ENCODE data around the gene RPGRIP1L.

The RPGRIP1L gene

GRCh38 chr16:53643474-53643873 lies 60.2 kb downstream of the RPGRIP1L start:
- H3K27ac ChIP-seq (ENCODE audit: low read length): no peak overlapping the region
- no peaks in the 10 kb centered on the region for H3K27me3 ChIP-seq (ENCODE audit: insufficient read depth, low read length)
- no peaks in the 10 kb centered on the region for H3K9me3 ChIP-seq (ENCODE audit: insufficient read depth, low read depth, low read length)
- H3K9ac ChIP-seq (ENCODE audit: low read depth, low read length): no peak overlapping the region
- H3K4me3 ChIP-seq (ENCODE audit: low read length): no peak overlapping the region
- H3K4me1 ChIP-seq (ENCODE audit: insufficient read depth, low read length): peaks cover 9% of the 10 kb centered on the region; the same call in 1 of the 2 replicates
- no peaks in the 10 kb centered on the region for H3K36me3 ChIP-seq (ENCODE audit: insufficient read depth, low read depth, low read length)

- Histone ChIP-seq H3K9me3 (ENCODE audit: insufficient read depth, low read depth, low read length) (no peaks in the 10 kb centered on the region), H3K27ac (ENCODE audit: low read length) (no peak overlapping the region), H3K27me3 (ENCODE audit: insufficient read depth, low read length) (no peaks in the 10 kb centered on the region), H3K4me1 (ENCODE audit: insufficient read depth, low read length) (peaks cover 9% of the 10 kb centered on the region; the same call in 1 of the 2 replicates), H3K4me3 (ENCODE audit: low read length) (no peak overlapping the region), H3K36me3 (ENCODE audit: insufficient read depth, low read depth, low read length) (no peaks in the 10 kb centered on the region), H3K9ac (ENCODE audit: low read depth, low read length) (no peak overlapping the region)
These were observed 61.6 kb downstream of the RPGRIP1L start for GRCh38 chr16:53642094-53642493.

GRCh38 chr16:53636978-53637377 lies 66.7 kb downstream of the RPGRIP1L start:
- no peaks in the 10 kb centered on the region; the same call in 1 of the 2 replicates for H3K36me3 ChIP-seq (ENCODE audit: insufficient read depth, low read depth, low read length)
- no peak overlapping the region for H3K27ac ChIP-seq (ENCODE audit: low read length)
- H3K9me3 ChIP-seq (ENCODE audit: insufficient read depth, low read depth, low read length): no peaks in the 10 kb centered on the region
- no peaks in the 10 kb centered on the region for H3K27me3 ChIP-seq (ENCODE audit: insufficient read depth, low read length)
- H3K4me1 ChIP-seq (ENCODE audit: insufficient read depth, low read length): peaks cover 4% of the 10 kb centered on the region; the same call in 1 of the 2 replicates
- no peak overlapping the region for H3K9ac ChIP-seq (ENCODE audit: low read depth, low read length)
- H3K4me3 ChIP-seq (ENCODE audit: low read length): no peak overlapping the region

GRCh38 chr16:53632526-53632925 lies 71.1 kb downstream of the RPGRIP1L start:
- Histone ChIP-seq H3K4me3 (ENCODE audit: low read length) (no peak overlapping the region), H3K4me1 (ENCODE audit: insufficient read depth, low read length) (no peaks in the 10 kb centered on the region), H3K9ac (ENCODE audit: low read depth, low read length) (no peak overlapping the region), H3K36me3 (ENCODE audit: insufficient read depth, low read depth, low read length) (no peaks in the 10 kb centered on the region; the same call in 1 of the 2 replicates), H3K9me3 (ENCODE audit: insufficient read depth, low read depth, low read length) (no peaks in the 10 kb centered on the region), H3K27me3 (ENCODE audit: insufficient read depth, low read length) (no peaks in the 10 kb centered on the region), H3K27ac (ENCODE audit: low read length) (no peak overlapping the region)

GRCh38 chr16:53631236-53632025 lies 72.2 kb downstream of the RPGRIP1L start:
- H3K36me3 ChIP-seq (ENCODE audit: insufficient read depth, low read depth, low read length): no peaks in the 10 kb centered on the region; the same call in 1 of the 2 replicates

GRCh38 chr16:53629607-53630312 lies 73.9 kb downstream of the RPGRIP1L start:
- H3K36me3 ChIP-seq (ENCODE audit: insufficient read depth, low read depth, low read length): no peaks in the 10 kb centered on the region; the same call in 1 of the 2 replicates
- H3K9me3 ChIP-seq (ENCODE audit: insufficient read depth, low read depth, low read length): no peaks in the 10 kb centered on the region
- H3K9ac ChIP-seq (ENCODE audit: low read depth, low read length): no peak overlapping the region
- no peak overlapping the region for H3K4me3 ChIP-seq (ENCODE audit: low read length)
- no peaks in the 10 kb centered on the region for H3K27me3 ChIP-seq (ENCODE audit: insufficient read depth, low read length)
- no peaks in the 10 kb centered on the region for H3K4me1 ChIP-seq (ENCODE audit: insufficient read depth, low read length)
- no peak overlapping the region for H3K27ac ChIP-seq (ENCODE audit: low read length)

More at GRCh38 chr16:53631236-53632025, 72.2 kb downstream of the RPGRIP1L start:
- no peak overlapping the region for H3K4me3 ChIP-seq (ENCODE audit: low read length)
- no peak overlapping the region for H3K27ac ChIP-seq (ENCODE audit: low read length)
- H3K9ac ChIP-seq (ENCODE audit: low read depth, low read length): no peak overlapping the region
- H3K27me3 ChIP-seq (ENCODE audit: insufficient read depth, low read length): no peaks in the 10 kb centered on the region
- H3K4me1 ChIP-seq (ENCODE audit: insufficient read depth, low read length): no peaks in the 10 kb centered on the region
- no peaks in the 10 kb centered on the region for H3K9me3 ChIP-seq (ENCODE audit: insufficient read depth, low read depth, low read length)

GRCh38 chr16:53629151-53629550 lies 74.5 kb downstream of the RPGRIP1L start:
- Histone ChIP-seq H3K36me3 (ENCODE audit: insufficient read depth, low read depth, low read length) (no peaks in the 10 kb centered on the region), H3K27ac (ENCODE audit: low read length) (no peak overlapping the region), H3K27me3 (ENCODE audit: insufficient read depth, low read length) (no peaks in the 10 kb centered on the region), H3K9me3 (ENCODE audit: insufficient read depth, low read depth, low read length) (no peaks in the 10 kb centered on the region), H3K9ac (ENCODE audit: low read depth, low read length) (no peak overlapping the region), H3K4me3 (ENCODE audit: low read length) (no peak overlapping the region), H3K4me1 (ENCODE audit: insufficient read depth, low read length) (no peaks in the 10 kb centered on the region)

- Histone ChIP-seq H3K4me1 (ENCODE audit: insufficient read depth, low read length) (no peaks in the 10 kb centered on the region), H3K36me3 (ENCODE audit: insufficient read depth, low read depth, low read length) (no peaks in the 10 kb centered on the region), H3K4me3 (ENCODE audit: low read length) (no peak overlapping the region), H3K9ac (ENCODE audit: low read depth, low read length) (no peak overlapping the region), H3K9me3 (ENCODE audit: insufficient read depth, low read depth, low read length) (no peaks in the 10 kb centered on the region), H3K27me3 (ENCODE audit: insufficient read depth, low read length) (no peaks in the 10 kb centered on the region), H3K27ac (ENCODE audit: low read length) (no peak overlapping the region)
These were observed 76.8 kb downstream of the RPGRIP1L start for GRCh38 chr16:53626811-53627210.

- no peaks in the 10 kb centered on the region for H3K36me3 ChIP-seq (ENCODE audit: insufficient read depth, low read depth, low read length)
- no peak overlapping the region for H3K4me3 ChIP-seq (ENCODE audit: low read length)
- H3K9ac ChIP-seq (ENCODE audit: low read depth, low read length): no peak overlapping the region
- H3K9me3 ChIP-seq (ENCODE audit: insufficient read depth, low read depth, low read length): no peaks in the 10 kb centered on the region
- H3K4me1 ChIP-seq (ENCODE audit: insufficient read depth, low read length): no peaks in the 10 kb centered on the region
- H3K27me3 ChIP-seq (ENCODE audit: insufficient read depth, low read length): no peaks in the 10 kb centered on the region
- no peak overlapping the region for H3K27ac ChIP-seq (ENCODE audit: low read length)
These were observed 77.5 kb downstream of the RPGRIP1L start for GRCh38 chr16:53626161-53626560.

GRCh38 chr16:53625221-53625620 lies 78.4 kb downstream of the RPGRIP1L start:
- H3K9ac ChIP-seq (ENCODE audit: low read depth, low read length): no peak overlapping the region
- H3K4me1 ChIP-seq (ENCODE audit: insufficient read depth, low read length): no peaks in the 10 kb centered on the region
- H3K27me3 ChIP-seq (ENCODE audit: insufficient read depth, low read length): no peaks in the 10 kb centered on the region
- H3K36me3 ChIP-seq (ENCODE audit: insufficient read depth, low read depth, low read length): no peaks in the 10 kb centered on the region
- no peaks in the 10 kb centered on the region for H3K9me3 ChIP-seq (ENCODE audit: insufficient read depth, low read depth, low read length)
- no peak overlapping the region for H3K4me3 ChIP-seq (ENCODE audit: low read length)
- H3K27ac ChIP-seq (ENCODE audit: low read length): no peak overlapping the region

- no peaks in the 10 kb centered on the region for H3K9me3 ChIP-seq (ENCODE audit: insufficient read depth, low read depth, low read length)
- H3K9ac ChIP-seq (ENCODE audit: low read depth, low read length): no peak overlapping the region
- H3K4me3 ChIP-seq (ENCODE audit: low read length): no peak overlapping the region
- no peaks in the 10 kb centered on the region for H3K36me3 ChIP-seq (ENCODE audit: insufficient read depth, low read depth, low read length)
- H3K4me1 ChIP-seq (ENCODE audit: insufficient read depth, low read length): no peaks in the 10 kb centered on the region
- H3K27ac ChIP-seq (ENCODE audit: low read length): no peak overlapping the region
- no peaks in the 10 kb centered on the region for H3K27me3 ChIP-seq (ENCODE audit: insufficient read depth, low read length)
These were observed 81.3 kb downstream of the RPGRIP1L start for GRCh38 chr16:53622315-53622714.

GRCh38 chr16:53620476-53620875 lies 83.2 kb downstream of the RPGRIP1L start:
- Histone ChIP-seq H3K9ac (ENCODE audit: low read depth, low read length) (no peak overlapping the region), H3K27me3 (ENCODE audit: insufficient read depth, low read length) (no peaks in the 10 kb centered on the region), H3K36me3 (ENCODE audit: insufficient read depth, low read depth, low read length) (no peaks in the 10 kb centered on the region), H3K27ac (ENCODE audit: low read length) (no peak overlapping the region), H3K4me1 (ENCODE audit: insufficient read depth, low read length) (no peaks in the 10 kb centered on the region), H3K9me3 (ENCODE audit: insufficient read depth, low read depth, low read length) (no peaks in the 10 kb centered on the region), H3K4me3 (ENCODE audit: low read length) (no peak overlapping the region)
